AG09319 (cell line): ENCODE data around the gene EXT2.

ENCODE experiments used
- DNase-seq: peaks from one replicate; pipeline ENCODE4 v3.0.0-alpha.2; 2010; ENCODE audit warnings: low read depth; ENCODE audit errors: extremely low read depth
- CTCF ChIP-seq: IDR thresholded peaks from 2 replicates; pipeline ENCODE4 v1.5.1; 2011; ENCODE audit warnings: low read depth, mild to moderate bottlenecking, inconsistent platforms, low read length, moderate library complexity

EXT2 gene

GRCh38 chr11:44226945-44227344 lies 131.5 kb downstream of the EXT2 start:
- TF ChIP-seq CTCF = no peak
- DNase-seq = no peak

- DNase-seq = no peak
- TF ChIP-seq CTCF = no peak
Measured at GRCh38 chr11:44228379-44228778, 132.9 kb downstream of the EXT2 start.

- DNase-seq = no peak
Measured at GRCh38 chr11:44229098-44229497, 133.6 kb downstream of the EXT2 start.

GRCh38 chr11:44229624-44230023 lies 134.1 kb downstream of the EXT2 start:
- TF ChIP-seq CTCF = no peak
- no peak for DNase-seq

More at GRCh38 chr11:44229098-44229497, 133.6 kb downstream of the EXT2 start:
- TF ChIP-seq CTCF = no peak

GRCh38 chr11:44235765-44236201 lies 140.3 kb downstream of the EXT2 start:
- no peak for TF ChIP-seq CTCF
- no peak for DNase-seq

- TF ChIP-seq CTCF = no peak
- no peak for DNase-seq
Measured at GRCh38 chr11:44236296-44236695, 140.8 kb downstream of the EXT2 start.

GRCh38 chr11:44237156-44237555 lies 141.7 kb downstream of the EXT2 start:
- TF ChIP-seq CTCF = no peak
- DNase-seq = no peak
